ENCODE measurements around the gene ZNF827.

Gene ZNF827

DNA sequence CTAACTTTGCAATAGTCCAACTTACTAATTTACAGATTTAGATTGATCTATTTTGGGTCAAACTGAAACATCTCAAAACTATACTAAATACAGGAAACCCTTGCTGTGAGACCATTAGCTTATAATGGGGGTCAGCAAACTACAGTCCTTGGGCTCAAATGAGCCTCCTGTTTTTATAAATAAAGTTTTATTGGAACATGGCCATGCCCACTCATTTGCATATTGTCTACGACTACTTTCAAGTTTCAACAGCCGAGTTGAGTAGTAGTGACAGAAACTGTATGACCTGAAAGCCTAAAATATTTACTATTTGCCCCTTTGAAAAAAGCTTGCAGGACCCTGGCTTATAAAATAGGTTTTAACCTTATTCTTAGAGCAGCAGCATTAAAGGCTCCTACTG lies 166.3 kb downstream of the ZNF827 start (continued):
- TF ChIP-seq, protein P1, sequence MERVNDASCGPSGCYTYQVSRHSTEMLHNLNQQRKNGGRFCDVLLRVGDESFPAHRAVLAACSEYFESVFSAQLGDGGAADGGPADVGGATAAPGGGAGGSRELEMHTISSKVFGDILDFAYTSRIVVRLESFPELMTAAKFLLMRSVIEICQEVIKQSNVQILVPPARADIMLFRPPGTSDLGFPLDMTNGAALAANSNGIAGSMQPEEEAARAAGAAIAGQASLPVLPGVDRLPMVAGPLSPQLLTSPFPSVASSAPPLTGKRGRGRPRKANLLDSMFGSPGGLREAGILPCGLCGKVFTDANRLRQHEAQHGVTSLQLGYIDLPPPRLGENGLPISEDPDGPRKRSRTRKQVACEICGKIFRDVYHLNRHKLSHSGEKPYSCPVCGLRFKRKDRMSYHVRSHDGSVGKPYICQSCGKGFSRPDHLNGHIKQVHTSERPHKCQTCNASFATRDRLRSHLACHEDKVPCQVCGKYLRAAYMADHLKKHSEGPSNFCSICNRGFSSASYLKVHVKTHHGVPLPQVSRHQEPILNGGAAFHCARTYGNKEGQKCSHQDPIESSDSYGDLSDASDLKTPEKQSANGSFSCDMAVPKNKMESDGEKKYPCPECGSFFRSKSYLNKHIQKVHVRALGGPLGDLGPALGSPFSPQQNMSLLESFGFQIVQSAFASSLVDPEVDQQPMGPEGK (CRISPR knock-in tag; IDR thresholded peaks at IDR 0.05; ENCODE audit: borderline replicate concordance) = no peak

GRCh38 chr4:145770124-145770523 lies 168.5 kb downstream of the ZNF827 start:
- ATAC-seq = no peak

More at GRCh38 chr4:145770124-145770523, 168.5 kb downstream of the ZNF827 start:
- no peak for TF ChIP-seq TCF4 (CRISPR knock-in tag; IDR thresholded peaks at IDR 0.05; ENCODE audit: borderline replicate concordance)
- no peak for TF ChIP-seq CSRNP3 (CRISPR knock-in tag; IDR thresholded peaks at IDR 0.05)
- no peak for TF ChIP-seq ZFP30 (CRISPR knock-in tag; IDR thresholded peaks at IDR 0.05)
- no peak for TF ChIP-seq CREB5 (CRISPR knock-in tag; IDR thresholded peaks at IDR 0.05; ENCODE audit: low read depth)
- TF ChIP-seq ZNF8 (CRISPR knock-in tag; IDR thresholded peaks at IDR 0.05) = no peak
- TF ChIP-seq TOX (CRISPR knock-in tag; IDR thresholded peaks at IDR 0.05; ENCODE audit: borderline replicate concordance) = no peak
- TF ChIP-seq OSR1 (CRISPR knock-in tag; IDR thresholded peaks at IDR 0.05) = no peak
- TF ChIP-seq RARB (CRISPR knock-in tag; IDR thresholded peaks at IDR 0.05) = no peak
- TF ChIP-seq BACH2 (CRISPR knock-in tag; IDR thresholded peaks at IDR 0.05; ENCODE audit: borderline replicate concordance) = no peak
- no peak for TF ChIP-seq TSHZ2 (CRISPR knock-in tag; IDR thresholded peaks at IDR 0.05)
- no peak for TF ChIP-seq SNAI2 (CRISPR knock-in tag; IDR thresholded peaks at IDR 0.05)
- TF ChIP-seq ESRRG (CRISPR knock-in tag; IDR thresholded peaks at IDR 0.05) = no peak
- TF ChIP-seq, protein P2, sequence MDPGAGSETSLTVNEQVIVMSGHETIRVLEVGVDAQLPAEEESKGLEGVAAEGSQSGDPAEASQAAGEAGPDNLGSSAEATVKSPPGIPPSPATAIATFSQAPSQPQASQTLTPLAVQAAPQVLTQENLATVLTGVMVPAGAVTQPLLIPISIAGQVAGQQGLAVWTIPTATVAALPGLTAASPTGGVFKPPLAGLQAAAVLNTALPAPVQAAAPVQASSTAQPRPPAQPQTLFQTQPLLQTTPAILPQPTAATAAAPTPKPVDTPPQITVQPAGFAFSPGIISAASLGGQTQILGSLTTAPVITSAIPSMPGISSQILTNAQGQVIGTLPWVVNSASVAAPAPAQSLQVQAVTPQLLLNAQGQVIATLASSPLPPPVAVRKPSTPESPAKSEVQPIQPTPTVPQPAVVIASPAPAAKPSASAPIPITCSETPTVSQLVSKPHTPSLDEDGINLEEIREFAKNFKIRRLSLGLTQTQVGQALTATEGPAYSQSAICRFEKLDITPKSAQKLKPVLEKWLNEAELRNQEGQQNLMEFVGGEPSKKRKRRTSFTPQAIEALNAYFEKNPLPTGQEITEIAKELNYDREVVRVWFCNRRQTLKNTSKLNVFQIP (CRISPR knock-in tag; IDR thresholded peaks at IDR 0.05; ENCODE audit: borderline replicate concordance, low read depth) = no peak
- TF ChIP-seq, protein P1 (CRISPR knock-in tag; IDR thresholded peaks at IDR 0.05; ENCODE audit: borderline replicate concordance) = no peak
- TF ChIP-seq ARNTL (CRISPR knock-in tag; IDR thresholded peaks at IDR 0.05; ENCODE audit: borderline replicate concordance, low read depth) = no peak
- no peak for TF ChIP-seq ZFP3 (CRISPR knock-in tag; IDR thresholded peaks at IDR 0.05)
- TF ChIP-seq GLIS3 (CRISPR knock-in tag; IDR thresholded peaks at IDR 0.05) = no peak
